GM12874 (cell line): ENCODE results near the gene TRABD2B.

Experiments used
- CTCF ChIP-seq: IDR thresholded peaks from 2 replicates; pipeline ENCODE4 v1.5.1; 2011; ENCODE audit warnings: low read depth, mild to moderate bottlenecking, control low read depth, low read length, moderate library complexity; ENCODE audit not compliant: insufficient read depth

TRABD2B gene

GRCh38 chr1:47854552-47855144 lies 142.5 kb downstream of the TRABD2B start:
- TF ChIP-seq CTCF = no peak

GRCh38 chr1:47853852-47854251 lies 143.3 kb downstream of the TRABD2B start:
- TF ChIP-seq CTCF = no peak

GRCh38 chr1:47853059-47853458 lies 144.1 kb downstream of the TRABD2B start:
- no peak for TF ChIP-seq CTCF

- TF ChIP-seq CTCF = no peak
Measured at GRCh38 chr1:47852006-47852718, 145.0 kb downstream of the TRABD2B start.

GRCh38 chr1:47850451-47850850 lies 146.7 kb downstream of the TRABD2B start:
- TF ChIP-seq CTCF = no peak

GRCh38 chr1:47849591-47850261 lies 147.5 kb downstream of the TRABD2B start:
- no peak for TF ChIP-seq CTCF

- no peak for TF ChIP-seq CTCF
Measured at GRCh38 chr1:47849005-47849521, 148.1 kb downstream of the TRABD2B start.
